AG04450 (cell line): ENCODE data around the gene SOCS2. TPM values are rescaled to one million over a fixed set of nuclear protein-coding genes. Genes with fewer than 3 reads are reported as not detected.

ENCODE experiments used
- CTCF ChIA-PET: fragments of 300-600, 350-600 bp; formaldehyde crosslinking; extraction: SDS; loops from one replicate; lab custom pipeline; 2022; ENCODE audit warnings: antibody characterized with exemption, inconsistent platforms; lab: Charles Lee
- POLR2A ChIA-PET: fragments of 350-600 bp; formaldehyde crosslinking; extraction: SDS; loops from one replicate; lab custom pipeline; 2021; ENCODE audit warnings: antibody characterized with exemption, inconsistent platforms; lab: Yijun Ruan, JAX
- DNase-seq: peaks from one replicate; pipeline ENCODE4 v3.0.0-alpha.2; 2011; ENCODE audit warnings: low read depth, low spot score
- H3K27ac ChIP-seq: one replicate; pipeline ENCODE4 v1.5.1; 2012; ENCODE audit warnings: low read depth, low read length, control low read depth
- H3K27me3 ChIP-seq: one replicate; pipeline ENCODE4 v1.6.0; 2012; ENCODE audit warnings: low read length; ENCODE audit not compliant: control insufficient read depth, insufficient read depth
- H3K4me3 ChIP-seq: 2 replicates; pipeline ENCODE4 v1.5.1; 2011; ENCODE audit warnings: mild to moderate bottlenecking, low read depth, low read length, control low read depth
- H3K9me3 ChIP-seq: 2 replicates; pipeline ENCODE4 v1.5.1; 2012; ENCODE audit warnings: low read length; ENCODE audit not compliant: control insufficient read depth, insufficient read depth
- polyA plus RNA-seq: library from polyadenylated mRNA; depleted of rRNA; stranded (reverse); fragments of >200 nt; gene quantifications from 2 replicates; pipeline ENCODE4 v1.2.3, GENCODE V29; 2011
- TF ChIP-seq, protein P1 (sequence below): IDR thresholded peaks from 2 replicates; pipeline ENCODE4 v1.5.1; 2011; ENCODE audit warnings: low read depth, low read length, control low read depth, inconsistent platforms

The SOCS2 gene
- polyA plus RNA-seq, 1 experiment: 17.6 TPM

DNA sequence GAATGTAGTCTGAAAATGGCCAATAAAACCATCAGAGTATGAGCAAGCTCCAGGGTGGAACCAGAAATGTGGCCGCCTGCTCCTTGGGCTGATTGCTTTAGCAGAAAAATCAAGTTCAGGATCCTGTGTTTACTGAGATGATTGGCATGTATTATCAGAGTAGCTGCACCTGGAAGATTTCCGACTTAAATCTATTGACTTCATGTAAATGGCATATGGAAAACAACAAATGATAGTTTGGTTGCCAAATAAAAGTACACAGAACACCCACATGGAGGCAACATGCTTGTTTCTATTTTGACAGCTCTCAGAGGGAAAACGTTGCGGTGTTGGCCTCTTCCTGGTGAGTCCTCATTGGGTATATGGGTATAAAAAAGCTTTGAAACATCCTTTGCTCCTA is 31.3 kb downstream of the SOCS2 start:
- POLR2A ChIA-PET: no interaction called here
- DNase-seq: no peak
- CTCF ChIA-PET: interaction anchor here (0.8 kb wide), 1 partner anchor 498 kb away, joined by 4 read pairs; no protein-coding TSS in a partner anchor

DNA sequence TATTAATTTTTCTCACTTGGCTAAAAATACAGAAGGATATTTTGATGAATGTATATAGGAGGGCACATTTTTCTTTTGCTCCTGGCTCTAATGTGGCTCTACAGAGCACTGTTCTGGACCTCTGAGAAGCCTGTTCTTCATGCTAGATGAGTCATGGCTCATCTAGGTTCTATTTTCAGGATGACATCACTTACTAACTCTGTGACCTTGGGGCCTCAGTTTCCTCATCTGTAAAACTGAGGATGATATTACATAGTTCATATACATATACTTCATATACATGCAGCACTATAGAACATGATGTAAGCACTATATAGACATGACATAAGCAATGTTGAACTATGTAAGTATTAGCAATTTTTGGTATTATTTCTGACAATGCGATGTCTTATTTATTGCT is 35.8 kb downstream of the SOCS2 start:
- TF ChIP-seq, protein P1, sequence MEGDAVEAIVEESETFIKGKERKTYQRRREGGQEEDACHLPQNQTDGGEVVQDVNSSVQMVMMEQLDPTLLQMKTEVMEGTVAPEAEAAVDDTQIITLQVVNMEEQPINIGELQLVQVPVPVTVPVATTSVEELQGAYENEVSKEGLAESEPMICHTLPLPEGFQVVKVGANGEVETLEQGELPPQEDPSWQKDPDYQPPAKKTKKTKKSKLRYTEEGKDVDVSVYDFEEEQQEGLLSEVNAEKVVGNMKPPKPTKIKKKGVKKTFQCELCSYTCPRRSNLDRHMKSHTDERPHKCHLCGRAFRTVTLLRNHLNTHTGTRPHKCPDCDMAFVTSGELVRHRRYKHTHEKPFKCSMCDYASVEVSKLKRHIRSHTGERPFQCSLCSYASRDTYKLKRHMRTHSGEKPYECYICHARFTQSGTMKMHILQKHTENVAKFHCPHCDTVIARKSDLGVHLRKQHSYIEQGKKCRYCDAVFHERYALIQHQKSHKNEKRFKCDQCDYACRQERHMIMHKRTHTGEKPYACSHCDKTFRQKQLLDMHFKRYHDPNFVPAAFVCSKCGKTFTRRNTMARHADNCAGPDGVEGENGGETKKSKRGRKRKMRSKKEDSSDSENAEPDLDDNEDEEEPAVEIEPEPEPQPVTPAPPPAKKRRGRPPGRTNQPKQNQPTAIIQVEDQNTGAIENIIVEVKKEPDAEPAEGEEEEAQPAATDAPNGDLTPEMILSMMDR: no peak
- ChIA-PET CTCF (no interaction called here), POLR2A (no interaction called here)
- no peak overlapping the region for H3K4me3 ChIP-seq
- H3K27ac ChIP-seq: no peak overlapping the region
- no peak for DNase-seq
- H3K9me3 ChIP-seq: no peaks in the 10 kb centered on the region
- no peaks in the 10 kb centered on the region for H3K27me3 ChIP-seq

More for the DNA sequence above, 31.3 kb downstream of the SOCS2 start:
- Histone ChIP-seq H3K4me3 (no peak overlapping the region), H3K9me3 (no peaks in the 10 kb centered on the region), H3K27me3 (no peaks in the 10 kb centered on the region), H3K27ac (no peak overlapping the region)
- TF ChIP-seq, protein P1: no peak

DNA sequence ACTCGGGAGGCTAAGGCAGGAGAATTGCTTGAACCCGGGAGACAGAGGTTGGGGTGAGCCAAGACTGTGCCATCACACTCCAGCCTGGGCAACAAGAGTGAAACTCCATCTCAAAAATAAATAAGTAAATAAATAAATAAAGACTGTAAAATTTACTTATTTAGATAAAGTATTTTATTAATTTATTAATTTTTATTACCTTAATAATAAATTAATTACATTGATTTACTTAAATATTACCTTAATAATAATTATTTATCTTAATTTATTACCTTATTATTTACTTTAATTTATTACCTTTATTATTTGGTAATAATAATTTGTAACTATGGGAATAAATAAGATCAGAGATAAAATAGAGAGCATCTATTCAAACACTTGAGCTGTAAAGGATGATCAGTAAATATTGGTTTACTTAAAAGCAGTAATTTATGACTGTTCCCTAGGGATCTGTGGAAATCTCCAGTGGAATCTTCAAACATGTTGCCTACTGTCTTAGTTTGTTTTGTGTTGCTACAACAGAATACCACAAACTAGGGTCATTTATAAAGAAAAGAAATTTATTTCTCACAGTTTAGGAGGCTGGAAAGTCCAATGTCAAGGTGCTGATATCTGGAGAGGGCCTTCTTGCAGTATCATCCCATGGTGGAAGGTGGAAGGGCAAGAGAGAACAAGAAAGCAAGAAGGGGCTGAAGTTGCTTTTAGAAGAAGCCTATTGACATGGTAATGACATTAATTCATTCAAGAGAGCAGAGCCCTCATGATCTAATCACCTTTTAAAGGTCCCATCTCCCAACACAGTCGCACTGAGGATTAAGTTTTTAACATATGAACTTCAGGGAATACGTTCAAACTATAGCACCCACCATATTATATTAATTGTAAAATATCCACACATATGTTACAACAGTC is 37.1 kb downstream of the SOCS2 start:
- CTCF ChIA-PET: no interaction called here
- Histone ChIP-seq H3K27me3 (no peaks in the 10 kb centered on the region), H3K9me3 (no peaks in the 10 kb centered on the region), H3K27ac (no peak overlapping the region), H3K4me3 (no peak overlapping the region)
- TF ChIP-seq, protein P1: no peak
- POLR2A ChIA-PET: no interaction called here
- DNase-seq: no peak

DNA sequence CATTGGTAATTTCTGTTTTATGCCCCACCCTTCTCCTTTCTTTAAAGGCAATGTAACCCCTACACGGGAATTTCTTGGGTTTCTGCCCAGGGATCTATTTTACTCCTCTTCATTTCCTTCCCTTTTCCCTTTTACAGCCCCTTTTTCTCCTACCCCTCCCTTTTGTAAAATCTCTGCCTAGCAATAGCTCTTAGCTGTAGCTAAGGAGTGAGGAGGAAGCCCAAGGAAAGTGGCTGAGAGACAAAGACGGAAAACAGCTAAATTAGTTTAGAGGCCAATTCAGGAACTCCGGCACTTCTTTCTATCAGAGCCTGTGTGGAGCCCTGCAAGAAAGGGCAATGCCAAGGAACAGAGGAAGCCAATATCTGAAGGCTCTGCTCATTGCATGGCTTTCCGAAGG is 40.3 kb downstream of the SOCS2 start:
- Histone ChIP-seq H3K27me3 (no peaks in the 10 kb centered on the region), H3K9me3 (no peaks in the 10 kb centered on the region), H3K4me3 (no peak overlapping the region), H3K27ac (no peak overlapping the region)
- ChIA-PET CTCF (interaction anchor here (1.6 kb wide), 1 partner anchor 489 kb away, joined by 3 read pairs; no protein-coding TSS in a partner anchor), POLR2A (no interaction called here)
- no peak for DNase-seq
- TF ChIP-seq, protein P1: no peak

DNA sequence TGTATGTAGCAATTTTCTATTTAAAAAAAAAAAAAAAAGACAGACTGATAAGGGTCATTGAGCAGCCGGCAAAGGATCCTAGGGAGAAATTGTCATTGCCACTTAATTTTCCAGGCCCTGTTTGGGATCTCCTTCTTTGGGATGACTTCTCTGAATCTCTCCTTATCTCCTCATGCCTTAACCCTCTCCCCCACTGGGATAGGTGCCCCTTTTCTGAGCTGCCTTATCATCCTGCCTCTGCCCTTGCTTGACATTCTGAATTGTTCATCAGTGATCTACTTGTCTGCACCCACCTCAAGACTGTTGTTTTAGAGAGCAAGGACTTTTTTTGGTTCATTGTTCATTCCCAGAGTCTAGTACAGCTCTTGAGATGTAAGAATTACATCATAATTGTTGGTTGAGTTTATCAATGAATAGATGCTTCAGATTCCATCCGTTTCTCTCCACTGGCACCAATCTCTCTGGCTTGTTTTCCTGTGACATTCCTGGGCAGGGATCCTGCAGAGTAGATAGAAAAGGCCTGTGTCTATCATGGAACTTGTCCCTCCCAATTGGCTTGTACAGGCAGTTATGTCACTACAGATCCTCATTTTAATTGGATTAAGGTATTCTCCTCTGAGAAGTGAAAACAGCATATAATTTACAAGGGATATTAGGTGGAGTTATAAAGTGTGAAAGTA is 42.6 kb downstream of the SOCS2 start:
- Histone ChIP-seq H3K9me3 (no peaks in the 10 kb centered on the region), H3K27ac (no peak overlapping the region), H3K4me3 (no peak overlapping the region), H3K27me3 (no peaks in the 10 kb centered on the region)
- TF ChIP-seq, protein P1: no peak
- CTCF ChIA-PET: no interaction called here
- DNase-seq: no peak
- POLR2A ChIA-PET: interaction anchor here (0.7 kb wide), 1 partner anchor 15 kb away, joined by 4 read pairs; no protein-coding TSS in a partner anchor
